Effector memory CD4-positive, alpha-beta T cell (primary cell): ENCODE data around the gene LRRC14B.
"Not testable (repeated sequence)": the region's sequence is repeated elsewhere in the genome, so short reads cannot be mapped to it uniquely, and the experiment has no call there.

Experiments used
- DNase-seq, 3 donors: peaks; one replicate each; pipeline ENCODE4 v3.0.0-alpha.2; 2020
- H3K27ac ChIP-seq: 2 replicates; pipeline ENCODE4 v1.7.0; 2013; ENCODE audit warnings: mild to moderate bottlenecking, low read length, moderate library complexity; ENCODE audit not compliant: insufficient read depth, poor library complexity, severe bottlenecking
- H3K27me3 ChIP-seq: replicated peaks from 2 replicates; pipeline ENCODE4 v1.7.0; 2013; ENCODE audit warnings: mild to moderate bottlenecking, low read length; ENCODE audit not compliant: insufficient read depth, control insufficient read depth, poor library complexity, severe bottlenecking
- H3K36me3 ChIP-seq: 2 replicates; pipeline ENCODE4 v1.7.0; 2013; ENCODE audit warnings: mild to moderate bottlenecking, low read length, moderate library complexity; ENCODE audit not compliant: control insufficient read depth, insufficient read depth
- H3K4me1 ChIP-seq: 2 replicates; pipeline ENCODE4 v1.7.0; 2013; ENCODE audit warnings: low read length, mild to moderate bottlenecking; ENCODE audit not compliant: control insufficient read depth, insufficient read depth, poor library complexity, severe bottlenecking
- H3K4me3 ChIP-seq: 2 replicates; pipeline ENCODE4 v1.7.0; 2013; ENCODE audit warnings: low read length, low read depth, mild to moderate bottlenecking; ENCODE audit not compliant: insufficient read depth, poor library complexity, severe bottlenecking
- H3K9me3 ChIP-seq: 2 replicates; pipeline ENCODE4 v1.7.0; 2013; ENCODE audit warnings: mild to moderate bottlenecking, low read length, moderate library complexity; ENCODE audit not compliant: control insufficient read depth

The LRRC14B gene

DNA sequence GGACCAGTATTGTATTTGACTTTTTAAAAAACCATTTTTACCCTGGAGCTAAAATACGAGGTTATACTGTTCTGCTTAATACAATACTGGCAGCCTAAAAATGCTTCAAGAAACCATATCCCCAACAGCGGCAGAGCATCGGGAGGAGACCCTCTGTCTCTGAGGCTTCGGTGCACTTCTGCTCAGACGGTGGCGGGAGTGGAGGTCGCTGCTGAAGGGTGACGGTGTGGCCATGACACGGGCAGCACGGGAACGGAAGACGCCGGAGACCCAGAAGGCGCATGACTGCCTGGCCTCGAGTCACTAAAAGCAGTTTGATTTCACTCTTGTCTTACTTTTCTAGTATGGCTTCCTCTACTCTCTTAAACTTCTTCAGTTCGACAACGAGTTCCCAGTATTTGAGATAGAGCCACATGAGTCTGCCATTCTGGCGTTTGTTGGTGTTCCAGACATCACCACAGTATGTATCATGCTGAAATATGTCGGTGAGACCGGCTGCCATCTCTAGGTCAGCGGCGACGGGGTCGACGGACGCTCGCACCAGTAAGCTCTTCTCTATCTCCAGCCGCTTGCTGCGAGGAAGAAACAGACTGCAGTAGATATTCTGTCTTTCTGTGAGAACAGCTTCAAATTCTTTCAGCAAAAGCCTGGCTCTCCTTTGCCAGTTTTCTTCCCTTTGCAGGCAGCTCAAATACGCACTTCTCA lies 13.8 kb downstream of the LRRC14B start:
- Histone ChIP-seq H3K27me3 (no peaks in the 10 kb centered on the region), H3K9me3 (no peaks in the 10 kb centered on the region), H3K27ac (no peak overlapping the region), H3K36me3 (peaks cover 53% of the 10 kb centered on the region), H3K4me1 (no peaks in the 10 kb centered on the region), H3K4me3 (no peak overlapping the region)
- no peak for DNase-seq

- Histone ChIP-seq H3K36me3 (peaks cover 53% of the 10 kb centered on the region), H3K27me3 (no peaks in the 10 kb centered on the region), H3K27ac (no peak overlapping the region), H3K9me3 (no peaks in the 10 kb centered on the region), H3K4me3 (no peak overlapping the region), H3K4me1 (no peaks in the 10 kb centered on the region)
- DNase-seq: no peak
These were observed 15.1 kb downstream of the LRRC14B start for GRCh38 chr5:206406-206805.

DNA sequence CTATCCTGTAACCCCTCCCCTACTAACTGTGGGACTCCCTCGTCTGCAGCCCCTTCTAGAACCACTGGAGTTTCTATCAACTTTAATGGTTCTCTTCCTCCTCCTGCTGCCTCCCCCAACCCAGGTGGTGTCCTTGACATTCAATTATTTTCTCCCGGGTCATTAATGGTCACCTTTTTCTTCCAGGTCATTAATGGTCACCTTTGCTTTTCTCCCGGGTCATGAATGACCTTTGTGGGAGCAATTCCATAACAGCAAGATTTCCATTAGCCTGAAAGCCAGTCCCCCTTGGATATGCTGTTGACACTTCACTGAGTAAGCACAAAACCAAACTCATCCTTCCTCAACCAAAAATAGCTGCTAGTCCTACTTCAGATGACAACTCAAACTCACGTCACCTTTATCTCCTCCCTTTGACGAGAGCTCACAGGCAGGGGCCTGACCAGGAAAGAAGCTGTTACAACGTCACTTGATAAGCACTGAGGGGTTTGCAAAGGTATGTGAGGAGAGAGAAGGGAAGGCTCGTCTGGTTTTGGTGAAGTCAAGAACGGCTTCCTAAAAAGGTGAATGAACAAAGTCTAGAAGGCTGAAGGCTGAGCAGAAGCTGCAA lies 15.7 kb downstream of the LRRC14B start:
- Histone ChIP-seq H3K27ac (no peak overlapping the region), H3K27me3 (no peaks in the 10 kb centered on the region), H3K36me3 (peaks cover 53% of the 10 kb centered on the region), H3K9me3 (no peaks in the 10 kb centered on the region), H3K4me3 (no peak overlapping the region), H3K4me1 (no peaks in the 10 kb centered on the region)
- no peak for DNase-seq

DNA sequence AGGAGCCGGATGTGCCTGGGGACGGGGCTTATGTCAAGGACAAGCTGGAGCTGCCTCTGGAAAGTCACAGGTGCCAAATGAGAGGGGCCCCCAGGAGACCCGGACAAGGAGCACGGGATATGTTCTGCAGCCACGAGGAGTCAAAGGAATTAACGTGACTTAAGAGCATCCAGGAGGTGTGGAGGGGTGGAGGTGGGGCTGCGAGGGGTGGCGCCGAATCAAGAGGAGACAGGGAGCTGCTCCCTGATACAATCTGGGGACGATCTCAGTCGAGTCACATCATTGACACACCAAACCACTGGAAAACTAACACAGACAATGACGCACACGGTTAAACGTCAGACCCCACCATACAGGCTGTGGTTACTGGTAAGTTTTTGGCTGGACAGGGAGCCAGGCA lies 16.3 kb downstream of the LRRC14B start:
- H3K9me3 ChIP-seq: no peaks in the 10 kb centered on the region
- DNase-seq: no peak
- H3K4me1 ChIP-seq: no peaks in the 10 kb centered on the region
- no peak overlapping the region for H3K27ac ChIP-seq
- H3K4me3 ChIP-seq: no peak overlapping the region
- peaks cover 53% of the 10 kb centered on the region for H3K36me3 ChIP-seq
- H3K27me3 ChIP-seq: no peaks in the 10 kb centered on the region

DNA sequence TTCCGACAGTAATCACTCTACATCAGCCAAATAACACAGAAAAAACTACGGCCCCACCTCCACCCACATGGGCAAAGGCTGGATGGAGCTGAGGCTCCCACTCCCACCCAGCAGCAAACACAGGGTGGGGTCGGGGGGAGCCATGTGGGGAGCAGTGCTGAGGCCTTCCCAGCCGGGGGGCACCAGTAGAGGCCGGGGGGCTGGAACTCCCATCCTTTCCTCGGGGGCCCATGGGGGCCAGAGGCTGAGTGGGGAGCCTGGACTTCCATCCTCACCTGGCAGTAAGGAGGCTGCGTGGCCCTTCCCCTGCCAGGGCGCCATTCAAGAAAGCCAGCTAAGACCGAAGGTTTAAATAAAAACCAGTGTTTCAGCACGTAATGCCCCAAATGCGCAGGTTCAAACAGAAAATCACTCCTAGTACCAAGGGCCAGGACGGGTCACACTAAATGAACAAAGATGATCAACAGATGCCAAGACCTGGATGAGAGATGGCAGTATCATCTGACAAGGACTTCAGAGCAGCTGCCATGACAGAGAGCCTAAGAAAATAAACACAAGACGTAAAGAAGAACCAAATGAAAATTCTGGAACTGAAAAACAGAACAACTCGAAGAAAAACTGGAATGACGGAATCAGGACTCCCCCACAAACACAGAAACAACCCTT lies 17.3 kb downstream of the LRRC14B start:
- Histone ChIP-seq H3K27me3 (no peaks in the 10 kb centered on the region), H3K36me3 (peaks cover 49% of the 10 kb centered on the region), H3K27ac (no peak overlapping the region), H3K4me3 (no peak overlapping the region), H3K4me1 (no peaks in the 10 kb centered on the region), H3K9me3 (no peaks in the 10 kb centered on the region)
- no peak for DNase-seq

DNA sequence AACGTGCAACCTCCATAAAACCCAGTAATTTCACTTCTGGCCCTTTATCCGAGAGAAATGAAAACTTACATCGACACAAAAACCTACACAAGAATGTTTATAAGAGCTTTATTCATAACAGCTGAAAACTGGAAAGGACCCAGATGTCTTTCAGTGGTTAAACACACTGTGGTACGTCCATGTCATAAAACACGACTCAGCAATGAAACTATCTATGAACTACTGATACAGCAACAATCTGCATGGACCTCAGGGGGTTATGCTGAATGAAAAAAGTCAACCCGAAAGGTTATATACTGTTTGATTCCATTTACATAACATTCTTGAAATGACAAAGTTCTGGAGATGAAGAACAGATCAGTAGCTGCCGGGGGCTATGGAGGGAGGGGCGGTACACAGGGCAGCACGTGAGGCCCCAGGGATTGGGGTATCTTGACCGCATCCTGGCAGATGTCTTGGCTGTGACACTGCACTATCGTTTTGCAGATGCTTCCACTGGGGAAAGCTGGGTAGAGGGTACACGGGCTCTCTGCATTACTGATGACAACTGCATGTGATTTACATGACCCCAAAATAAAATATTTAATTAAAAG lies 22.6 kb downstream of the LRRC14B start:
- no peaks in the 10 kb centered on the region for H3K9me3 ChIP-seq
- no peak for DNase-seq
- no peak overlapping the region for H3K4me3 ChIP-seq
- H3K36me3 ChIP-seq: peaks cover 4% of the 10 kb centered on the region
- no peak overlapping the region for H3K27ac ChIP-seq
- H3K4me1 ChIP-seq: no peaks in the 10 kb centered on the region
- no peaks in the 10 kb centered on the region for H3K27me3 ChIP-seq

DNA sequence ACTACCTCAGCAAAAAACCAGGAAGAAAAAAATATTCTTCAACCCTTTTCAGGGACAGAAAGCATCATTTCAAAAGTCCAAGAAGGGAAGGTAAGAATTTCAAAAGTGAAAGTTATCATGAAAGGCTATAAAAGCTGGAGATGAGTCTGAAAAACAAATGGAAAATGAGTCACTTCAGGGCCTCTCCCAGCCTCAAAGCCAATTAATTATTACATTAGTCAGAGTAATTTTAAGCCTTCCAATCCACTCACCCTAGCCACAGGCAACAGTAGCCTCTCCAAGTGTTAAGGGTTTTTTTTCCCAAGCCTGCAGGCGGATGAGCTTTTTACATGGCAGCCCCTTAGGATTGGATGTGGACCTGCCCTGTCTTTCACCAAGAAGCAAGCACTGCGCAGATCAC lies 24.0 kb downstream of the LRRC14B start:
- H3K9me3 ChIP-seq, H3K27ac ChIP-seq, H3K4me1 ChIP-seq, DNase-seq, H3K36me3 ChIP-seq, H3K4me3 ChIP-seq, H3K27me3 ChIP-seq: not testable (repeated sequence)

GRCh38 chr5:216076-216475 lies 24.8 kb downstream of the LRRC14B start:
- H3K9me3 ChIP-seq, H3K27ac ChIP-seq, H3K27me3 ChIP-seq, H3K36me3 ChIP-seq, DNase-seq, H3K4me3 ChIP-seq, H3K4me1 ChIP-seq: not testable (repeated sequence)

DNA sequence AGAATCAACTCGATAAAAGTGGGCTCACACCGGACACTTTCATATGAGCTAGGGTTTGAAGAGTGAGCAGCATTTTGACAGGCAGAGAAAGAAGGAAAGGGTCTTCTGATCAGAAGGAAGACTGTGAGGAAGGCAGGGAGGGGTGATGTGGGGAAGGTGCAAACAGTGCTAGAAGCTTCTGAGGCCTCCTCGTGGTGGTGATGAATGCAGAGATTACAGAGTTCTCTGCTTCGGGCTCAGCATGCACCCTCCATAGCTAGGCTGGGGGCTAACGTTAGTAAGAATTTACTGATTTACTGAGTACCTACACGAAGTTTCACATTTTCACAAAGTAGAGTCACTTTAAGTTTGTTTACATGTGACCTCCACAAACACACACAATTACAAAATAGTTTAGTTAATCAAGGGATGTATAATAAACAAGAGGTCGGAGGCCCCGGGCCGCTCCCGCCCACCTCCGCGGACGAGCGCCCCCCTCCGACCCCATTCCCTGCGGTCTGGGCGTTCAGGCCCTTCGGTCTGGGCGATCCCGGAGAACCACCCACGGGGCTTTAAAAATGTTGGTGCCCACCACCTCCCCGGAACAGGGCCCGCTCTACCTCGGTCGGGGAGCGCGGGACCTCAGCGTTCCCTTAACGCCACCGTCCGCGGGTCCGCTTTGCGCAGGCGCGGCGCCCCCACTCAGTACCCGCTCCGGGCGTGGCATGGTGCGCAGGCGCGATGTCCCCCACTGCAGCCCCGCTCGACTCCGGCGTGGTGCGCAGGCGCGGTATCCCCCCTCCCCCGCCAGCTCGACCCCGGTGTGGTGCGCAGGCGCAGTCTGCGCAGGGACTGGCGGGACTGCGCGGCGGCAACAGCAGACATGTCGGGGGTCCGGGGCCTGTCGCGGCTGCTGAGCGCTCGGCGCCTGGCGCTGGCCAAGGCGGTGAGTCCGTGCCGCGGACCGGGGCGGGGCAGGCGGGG lies 26.5 kb downstream of the LRRC14B start, which contains the start of the genes CCDC127 and SDHA:
TSS of gene CCDC127 (minus strand) at position 660 of the 963 bp plus-strand sequence. CDS start 1,304 bp downstream, outside the sequence.
TSS of gene SDHA (plus strand) at position 827 of the 963 bp plus-strand sequence. CDS start at position 863, 36 bp downstream.
- H3K4me3 ChIP-seq: peak within 1 kb of the TSS; percentile 92
- not testable (repeated sequence) for H3K27me3 ChIP-seq, H3K4me1 ChIP-seq, H3K9me3 ChIP-seq, H3K36me3 ChIP-seq
- DNase-seq: peak; percentile 95 to 98 (median 98)
- peak within 1 kb of the TSS; percentile 87 for H3K27ac ChIP-seq
